HepG2 (cell line): Measurements from ENCODE around the gene WDR93.

Source experiments
- AFF4 ChIP-seq: sonication (generic); formaldehyde crosslinking; IDR thresholded peaks from 2 replicates; pipeline ENCODE4 v1.4.0; 2020; ENCODE audit warnings: missing genetic modification reagents
- FOXJ3 ChIP-seq: sonication (generic); formaldehyde crosslinking; IDR thresholded peaks from 2 replicates; pipeline ENCODE4 v1.4.0; 2020; ENCODE audit warnings: missing genetic modification reagents, mild to moderate bottlenecking, borderline replicate concordance
- HDAC2 ChIP-seq: sonication (generic); formaldehyde crosslinking; IDR thresholded peaks from 2 replicates; pipeline ENCODE4 v1.4.0; 2020; ENCODE audit warnings: missing genetic modification reagents
- LRRFIP1 ChIP-seq: sonication (generic); formaldehyde crosslinking; conservative IDR thresholded peaks from 2 replicates; pipeline ENCODE4 v1.4.0; 2020; ENCODE audit warnings: missing genetic modification reagents
- MAFK ChIP-seq, 2 experiments: IDR thresholded peaks in 1 of 2; conservative IDR thresholded peaks in 1 of 2; 2 replicates each; pipeline ENCODE4 v1.6.1; 2011; ENCODE audit warnings: improper control_type of control experiment in 2 of 2, low read length in 2 of 2
- NR0B2 ChIP-seq: sonication (generic); formaldehyde crosslinking; IDR thresholded peaks from 2 replicates; pipeline ENCODE4 v1.4.0; 2020; ENCODE audit warnings: mild to moderate bottlenecking, missing genetic modification reagents
- PBX3 ChIP-seq: sonication (generic); formaldehyde crosslinking; IDR thresholded peaks from 2 replicates; pipeline ENCODE4 v1.8.1; 2023; ENCODE audit warnings: missing genetic modification reagents, inconsistent platforms, borderline replicate concordance
- ZNF263 ChIP-seq: sonication (generic); formaldehyde crosslinking; IDR thresholded peaks from 2 replicates; pipeline ENCODE4 v1.4.0; 2020; ENCODE audit warnings: missing genetic modification reagents
- ZNF512B ChIP-seq: sonication (generic); formaldehyde crosslinking; IDR thresholded peaks from 2 replicates; pipeline ENCODE4 v1.5.1; 2020; ENCODE audit warnings: missing genetic modification reagents, mild to moderate bottlenecking, borderline replicate concordance
- ZNF782 ChIP-seq: sonication (generic); formaldehyde crosslinking; IDR thresholded peaks from 2 replicates; pipeline ENCODE4 v1.4.0; 2020; ENCODE audit warnings: missing genetic modification reagents, mild to moderate bottlenecking, borderline replicate concordance
- TF ChIP-seq, protein P1 (sequence below): fragments of 450-650 bp; IDR thresholded peaks from 2 replicates; pipeline ENCODE4 v1.6.1; 2017
- TF ChIP-seq, protein P2 (sequence below): sonication (generic); formaldehyde crosslinking; IDR thresholded peaks from 2 replicates; pipeline ENCODE4 v1.8.1; 2023; ENCODE audit warnings: mild to moderate bottlenecking, missing genetic modification reagents, borderline replicate concordance

DNA sequence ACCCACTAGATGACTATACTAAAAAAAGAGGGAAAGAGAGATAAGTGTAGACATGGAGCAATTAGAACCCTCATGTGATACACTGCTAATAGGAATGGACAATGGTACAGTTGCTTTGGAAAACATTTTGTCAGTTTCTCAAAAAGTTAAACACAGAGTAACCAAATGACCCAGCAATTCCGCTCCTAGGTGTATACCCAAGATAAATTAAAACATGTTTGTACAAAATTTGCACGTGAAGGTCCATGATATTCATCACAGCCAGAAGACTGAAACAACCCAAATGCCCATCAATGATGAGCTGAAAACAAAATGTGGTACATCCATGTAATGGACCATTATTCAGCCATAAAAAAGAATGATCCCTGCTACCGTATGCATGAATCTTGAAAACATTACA lies 97.3 kb downstream of the WDR93 start:
- no peak for TF ChIP-seq LRRFIP1 (CRISPR knock-in tag)
- no peak for TF ChIP-seq PBX3 (CRISPR knock-in tag)
- TF ChIP-seq ZNF782: no peak
- TF ChIP-seq ZNF263: no peak
- TF ChIP-seq, protein P1, sequence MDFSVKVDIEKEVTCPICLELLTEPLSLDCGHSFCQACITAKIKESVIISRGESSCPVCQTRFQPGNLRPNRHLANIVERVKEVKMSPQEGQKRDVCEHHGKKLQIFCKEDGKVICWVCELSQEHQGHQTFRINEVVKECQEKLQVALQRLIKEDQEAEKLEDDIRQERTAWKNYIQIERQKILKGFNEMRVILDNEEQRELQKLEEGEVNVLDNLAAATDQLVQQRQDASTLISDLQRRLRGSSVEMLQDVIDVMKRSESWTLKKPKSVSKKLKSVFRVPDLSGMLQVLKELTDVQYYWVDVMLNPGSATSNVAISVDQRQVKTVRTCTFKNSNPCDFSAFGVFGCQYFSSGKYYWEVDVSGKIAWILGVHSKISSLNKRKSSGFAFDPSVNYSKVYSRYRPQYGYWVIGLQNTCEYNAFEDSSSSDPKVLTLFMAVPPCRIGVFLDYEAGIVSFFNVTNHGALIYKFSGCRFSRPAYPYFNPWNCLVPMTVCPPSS: no peak
- TF ChIP-seq ZNF512B (CRISPR knock-in tag): no peak
- TF ChIP-seq NR0B2: no peak
- TF ChIP-seq, protein P2, sequence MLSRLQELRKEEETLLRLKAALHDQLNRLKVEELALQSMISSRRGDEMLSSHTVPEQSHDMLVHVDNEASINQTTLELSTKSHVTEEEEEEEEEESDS (CRISPR knock-in tag): no peak
- no peak for TF ChIP-seq MAFK (conservative IDR thresholded peaks at IDR 0.05 in 1 of 2, IDR thresholded peaks at IDR 0.05 in 1 of 2; ENCODE audit: low read length in 2 of 2)
- no peak for TF ChIP-seq HDAC2
- TF ChIP-seq FOXJ3: no peak
- no peak for TF ChIP-seq AFF4 (CRISPR knock-in tag)
